WI38 (cell line): ENCODE measurements around the gene GPR135.

Experiments used
- H3K4me3 ChIP-seq: 2 replicates; pipeline ENCODE4 v1.5.1; 2011; ENCODE audit warnings: low read depth, mild to moderate bottlenecking, control low read depth, low read length
- CTCF ChIP-seq: IDR thresholded peaks from 2 replicates; pipeline ENCODE4 v1.5.1; 2012; ENCODE audit warnings: low read depth, mild to moderate bottlenecking, control low read depth, low read length

The GPR135 gene

GRCh38 chr14:59428581-59429012 is 36.6 kb downstream of the GPR135 start:
- TF ChIP-seq CTCF, result no peak
- H3K4me3 ChIP-seq, result no peak overlapping the region

- TF ChIP-seq CTCF, result no peak
- H3K4me3 ChIP-seq, result no peak overlapping the region
Observed at GRCh38 chr14:59427653-59428580, 37.3 kb downstream of the GPR135 start.

DNA sequence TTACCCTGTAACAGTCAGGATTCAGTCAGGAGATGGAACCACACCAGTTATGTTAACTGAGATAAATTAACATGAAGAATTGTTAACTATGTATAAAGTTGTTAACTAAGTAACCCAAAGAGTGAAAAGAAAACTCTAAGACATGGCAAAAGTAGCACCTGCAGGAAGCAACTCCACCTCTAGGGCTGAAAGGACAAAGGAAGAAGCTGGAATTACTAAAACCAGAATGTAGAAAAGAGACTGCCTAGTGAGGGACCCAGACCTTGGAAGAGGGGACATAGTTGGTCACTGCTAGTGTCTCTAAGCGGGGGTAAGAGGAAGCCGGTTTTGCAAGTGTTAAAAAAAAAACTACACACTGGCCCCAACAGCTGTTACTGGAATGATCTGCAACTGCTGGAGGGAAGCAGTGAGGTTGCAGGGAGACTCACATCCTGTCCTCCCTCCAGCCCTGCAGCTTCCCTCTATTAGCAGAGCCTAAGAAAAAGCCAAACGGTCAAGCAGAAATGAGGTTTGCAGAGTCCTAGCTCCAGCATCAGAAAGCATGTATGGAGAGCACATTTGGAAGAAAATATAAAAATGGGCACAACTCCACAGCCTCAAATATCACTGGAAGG is 39.8 kb downstream of the GPR135 start:
- TF ChIP-seq CTCF, result 0 out of 2 replicates have a peak, but pooled peaks have one; percentile 8
- no peak overlapping the region for H3K4me3 ChIP-seq

GRCh38 chr14:59424341-59425071 is 40.7 kb downstream of the GPR135 start:
- TF ChIP-seq CTCF, result no peak
- H3K4me3 ChIP-seq, result no peak overlapping the region

- H3K4me3 ChIP-seq, result no peak overlapping the region
Observed at GRCh38 chr14:59422069-59422881, 42.9 kb downstream of the GPR135 start.

More at GRCh38 chr14:59422069-59422881, 42.9 kb downstream of the GPR135 start:
- TF ChIP-seq CTCF, result no peak
